ENCODE data around the gene GALNT17. TPM values are rescaled to one million over a fixed set of nuclear protein-coding genes. Genes with fewer than 3 reads are reported as not detected.

GALNT17 gene
- total RNA-seq, 1 experiment from 2014 or later = not detected

GRCh38 chr7:71135116-71135515, 3.2 kb downstream of the GALNT17 start:
- ChIA-PET POLR2A (no interaction called here), CTCF (no interaction called here)
- H3K9me3 Mint-ChIP-seq (ENCODE audit: unreplicated experiment) = peaks cover 21% of the 10 kb centered on the region
- no peaks in the 10 kb centered on the region for H3K4me1 Mint-ChIP-seq (ENCODE audit: insufficient read depth, unreplicated experiment)
- no peak for DNase-seq (ENCODE audit: unreplicated experiment)
- no peaks in the 10 kb centered on the region for H3K36me3 Mint-ChIP-seq (ENCODE audit: insufficient read depth, unreplicated experiment)
- intact Hi-C loops (cut with micrococcal nuclease) = no loop called here
- H3K27me3 Mint-ChIP-seq (ENCODE audit: insufficient read depth, unreplicated experiment) = no peaks in the 10 kb centered on the region
- BruUV-seq (replicated peaks) = no TSS peak
- H3K4me3 Mint-ChIP-seq (ENCODE audit: unreplicated experiment) = no peak overlapping the region
- TF ChIP-seq CTCF (IDR thresholded peaks at IDR 0.05; ENCODE audit: unreplicated experiment) = no peak
- no peak overlapping the region for H3K27ac Mint-ChIP-seq (ENCODE audit: low read depth, unreplicated experiment)

GRCh38 chr7:71135663-71136062, 3.7 kb downstream of the GALNT17 start:
- no peak overlapping the region for H3K27ac Mint-ChIP-seq (ENCODE audit: low read depth, unreplicated experiment)
- DNase-seq (ENCODE audit: unreplicated experiment) = no peak
- ChIA-PET POLR2A (no interaction called here), CTCF (no interaction called here)
- no peak for TF ChIP-seq CTCF (IDR thresholded peaks at IDR 0.05; ENCODE audit: unreplicated experiment)
- intact Hi-C loops (cut with micrococcal nuclease) = no loop called here
- no TSS peak for BruUV-seq (replicated peaks)
- no peaks in the 10 kb centered on the region for H3K36me3 Mint-ChIP-seq (ENCODE audit: insufficient read depth, unreplicated experiment)
- no peaks in the 10 kb centered on the region for H3K27me3 Mint-ChIP-seq (ENCODE audit: insufficient read depth, unreplicated experiment)
- H3K9me3 Mint-ChIP-seq (ENCODE audit: unreplicated experiment) = peaks cover 17% of the 10 kb centered on the region
- H3K4me1 Mint-ChIP-seq (ENCODE audit: insufficient read depth, unreplicated experiment) = no peaks in the 10 kb centered on the region
- no peak overlapping the region for H3K4me3 Mint-ChIP-seq (ENCODE audit: unreplicated experiment)

- H3K4me3 Mint-ChIP-seq (ENCODE audit: unreplicated experiment) = no peak overlapping the region
- no peaks in the 10 kb centered on the region for H3K27me3 Mint-ChIP-seq (ENCODE audit: insufficient read depth, unreplicated experiment)
- POLR2A ChIA-PET = no interaction called here
- no peak for TF ChIP-seq CTCF (IDR thresholded peaks at IDR 0.05; ENCODE audit: unreplicated experiment)
- CTCF ChIA-PET = no interaction called here
- intact Hi-C loops (cut with micrococcal nuclease) = no loop called here
- BruUV-seq (replicated peaks) = no TSS peak
- no peak overlapping the region for H3K27ac Mint-ChIP-seq (ENCODE audit: low read depth, unreplicated experiment)
- DNase-seq (ENCODE audit: unreplicated experiment) = no peak
- no peaks in the 10 kb centered on the region for H3K36me3 Mint-ChIP-seq (ENCODE audit: insufficient read depth, unreplicated experiment)
- peaks cover 17% of the 10 kb centered on the region for H3K9me3 Mint-ChIP-seq (ENCODE audit: unreplicated experiment)
- H3K4me1 Mint-ChIP-seq (ENCODE audit: insufficient read depth, unreplicated experiment) = no peaks in the 10 kb centered on the region
These were observed 5.5 kb downstream of the GALNT17 start for GRCh38 chr7:71137479-71137878.

- DNase-seq (ENCODE audit: unreplicated experiment) = no peak
- no peak overlapping the region for H3K4me3 Mint-ChIP-seq (ENCODE audit: unreplicated experiment)
- no peak overlapping the region for H3K27ac Mint-ChIP-seq (ENCODE audit: low read depth, unreplicated experiment)
- intact Hi-C loops (cut with micrococcal nuclease) = no loop called here
- no peaks in the 10 kb centered on the region for H3K36me3 Mint-ChIP-seq (ENCODE audit: insufficient read depth, unreplicated experiment)
- H3K9me3 Mint-ChIP-seq (ENCODE audit: unreplicated experiment) = peaks cover 25% of the 10 kb centered on the region
- H3K4me1 Mint-ChIP-seq (ENCODE audit: insufficient read depth, unreplicated experiment) = no peaks in the 10 kb centered on the region
- no peaks in the 10 kb centered on the region for H3K27me3 Mint-ChIP-seq (ENCODE audit: insufficient read depth, unreplicated experiment)
- CTCF ChIA-PET = no interaction called here
- POLR2A ChIA-PET = no interaction called here
- TF ChIP-seq CTCF (IDR thresholded peaks at IDR 0.05; ENCODE audit: unreplicated experiment) = no peak
- BruUV-seq (replicated peaks) = no TSS peak
These were observed 8.3 kb downstream of the GALNT17 start for GRCh38 chr7:71140264-71140663.

Data from MCF 10A (cell line).